Epithelial cell of prostate (primary cell): Measurements from ENCODE around the gene GDF7.
"Not testable (repeated sequence)": the region's sequence is repeated elsewhere in the genome, so short reads cannot be mapped to it uniquely, and the experiment has no call there.

Source experiments
- DNase-seq: peaks from one replicate; pipeline ENCODE4 v3.0.0-alpha.2; 2011; ENCODE audit warnings: low read depth, low spot score
- H3K27ac ChIP-seq: fragments of 450-650 bp; 2 replicates; pipeline ENCODE4 v1.5.1; 2017; ENCODE audit warnings: mild to moderate bottlenecking

GDF7 gene

GRCh38 chr2:20691076-20691734 is 24.3 kb downstream of the GDF7 start:
- no peak for DNase-seq

GRCh38 chr2:20692081-20692480 is 25.1 kb downstream of the GDF7 start:
- DNase-seq, result no peak
- H3K27ac ChIP-seq, result no peak overlapping the region

More at GRCh38 chr2:20691076-20691734, 24.3 kb downstream of the GDF7 start:
- H3K27ac ChIP-seq, result no peak overlapping the region

GRCh38 chr2:20693317-20693716 is 26.4 kb downstream of the GDF7 start:
- no peak for DNase-seq
- no peak overlapping the region for H3K27ac ChIP-seq

GRCh38 chr2:20696366-20696765 is 29.4 kb downstream of the GDF7 start:
- DNase-seq, result no peak
- H3K27ac ChIP-seq, result no peak overlapping the region

- H3K27ac ChIP-seq, result no peak overlapping the region
- no peak for DNase-seq
Observed at GRCh38 chr2:20697322-20697934, 30.5 kb downstream of the GDF7 start.

GRCh38 chr2:20698916-20699613 is 32.1 kb downstream of the GDF7 start:
- H3K27ac ChIP-seq, result no peak overlapping the region
- DNase-seq, result no peak

GRCh38 chr2:20702563-20702962 is 35.6 kb downstream of the GDF7 start:
- no peak for DNase-seq
- no peak overlapping the region for H3K27ac ChIP-seq

- no peak overlapping the region for H3K27ac ChIP-seq
- DNase-seq, result no peak
Observed at GRCh38 chr2:20704886-20705285, 37.9 kb downstream of the GDF7 start.

- no peak overlapping the region for H3K27ac ChIP-seq
- no peak for DNase-seq
Observed at GRCh38 chr2:20706217-20706616, 39.3 kb downstream of the GDF7 start.

- no peak overlapping the region for H3K27ac ChIP-seq
- no peak for DNase-seq
Observed at GRCh38 chr2:20706786-20707185, 39.8 kb downstream of the GDF7 start.

- DNase-seq, result no peak
- no peak overlapping the region for H3K27ac ChIP-seq
Observed at GRCh38 chr2:20707601-20708000, 40.7 kb downstream of the GDF7 start.

GRCh38 chr2:20711641-20712040 is 44.7 kb downstream of the GDF7 start:
- not testable (repeated sequence) for H3K27ac ChIP-seq, DNase-seq

- H3K27ac ChIP-seq, DNase-seq: not testable (repeated sequence)
Observed at GRCh38 chr2:20713585-20713984, 46.6 kb downstream of the GDF7 start.

- DNase-seq, H3K27ac ChIP-seq: not testable (repeated sequence)
Observed at GRCh38 chr2:20714412-20714811, 47.5 kb downstream of the GDF7 start.

GRCh38 chr2:20716164-20716563 is 49.2 kb downstream of the GDF7 start:
- DNase-seq, H3K27ac ChIP-seq: not testable (repeated sequence)

GRCh38 chr2:20717641-20718040 is 50.7 kb downstream of the GDF7 start:
- no peak for DNase-seq

GRCh38 chr2:20722592-20723240 is 55.8 kb downstream of the GDF7 start:
- no peak for DNase-seq
- H3K27ac ChIP-seq, result no peak overlapping the region

More at GRCh38 chr2:20717641-20718040, 50.7 kb downstream of the GDF7 start:
- no peak overlapping the region for H3K27ac ChIP-seq

GRCh38 chr2:20723543-20723942 is 56.6 kb downstream of the GDF7 start:
- no peak for DNase-seq
- H3K27ac ChIP-seq, result no peak overlapping the region

GRCh38 chr2:20724500-20725053 is 57.6 kb downstream of the GDF7 start:
- no peak overlapping the region for H3K27ac ChIP-seq
- no peak for DNase-seq

GRCh38 chr2:20725782-20726181 is 58.8 kb downstream of the GDF7 start:
- no peak overlapping the region for H3K27ac ChIP-seq
- DNase-seq, result no peak

GRCh38 chr2:20726913-20727312 is 60.0 kb downstream of the GDF7 start:
- no peak overlapping the region for H3K27ac ChIP-seq
- DNase-seq, result no peak
